Natural killer cell (primary cell): Measurements from ENCODE around the gene SAFB2. TPM values are rescaled to one million over a fixed set of nuclear protein-coding genes. Genes with fewer than 3 reads are reported as not detected.
A peak's percentile ranks its signal among the peaks of the same experiment; 100 is the strongest.

Source experiments
- ATAC-seq, 3 donors: fragments of 150-1000 bp in 2 of 3; fragments of 200-7000 bp in 1 of 3; cut with Tn5 transposase; 1 replicate in 1 of 3; 2 replicates in 2 of 3; pipeline ENCODE4 v1.10.0; 2021; ENCODE audit warnings: mild to moderate bottlenecking in 2 of 3, moderate library complexity in 2 of 3
- DNase-seq, 2 donors: peaks; one replicate each; pipeline versions ENCODE4 v3.0.0 to v3.0.0-alpha.2; 2013 to 2021; ENCODE audit warnings: mixed read lengths in 1 of 2
- H3K27ac ChIP-seq: one replicate; pipeline ENCODE4 v1.5.1; 2013; ENCODE audit warnings: mild to moderate bottlenecking, low read length
- H3K27me3 ChIP-seq: one replicate; pipeline ENCODE4 v1.6.1; 2013; ENCODE audit warnings: low read length; ENCODE audit not compliant: control insufficient read depth, insufficient read depth
- H3K36me3 ChIP-seq: one replicate; pipeline ENCODE4 v1.6.1; 2013; ENCODE audit warnings: low read length; ENCODE audit not compliant: control insufficient read depth, insufficient read depth
- H3K4me1 ChIP-seq: one replicate; pipeline ENCODE4 v1.6.1; 2013; ENCODE audit warnings: low read length; ENCODE audit not compliant: control insufficient read depth, insufficient read depth
- H3K4me3 ChIP-seq: one replicate; pipeline ENCODE4 v1.5.1; 2013; ENCODE audit warnings: low read length
- H3K9me3 ChIP-seq: one replicate; pipeline ENCODE4 v1.6.1; 2013; ENCODE audit warnings: low read length; ENCODE audit not compliant: control insufficient read depth, insufficient read depth
- H3K27ac Mint-ChIP-seq, 2 donors: one replicate each; pipeline ENCODE4 v1.8.0; 2022; ENCODE audit warnings: mild to moderate bottlenecking in 2 of 2, mixed read lengths in 2 of 2, moderate library complexity in 1 of 2
- H3K27me3 Mint-ChIP-seq, 2 donors: one replicate each; pipeline ENCODE4 v1.8.0; 2022; ENCODE audit warnings: low read depth in 2 of 2, mixed read lengths in 2 of 2
- H3K36me3 Mint-ChIP-seq: one replicate; pipeline ENCODE4 v1.8.0; 2022; ENCODE audit warnings: mixed read lengths
- H3K4me1 Mint-ChIP-seq, 2 donors: one replicate each; pipeline ENCODE4 v1.8.0; 2022; ENCODE audit warnings: mixed read lengths in 2 of 2
- H3K4me3 Mint-ChIP-seq: one replicate; pipeline ENCODE4 v1.8.0; 2022; ENCODE audit warnings: mild to moderate bottlenecking, moderate library complexity, mixed read lengths
- H3K9me3 Mint-ChIP-seq, 2 donors: one replicate each; pipeline ENCODE4 v1.8.0; 2022; ENCODE audit warnings: mixed read lengths in 2 of 2
- WGBS: methylation state at CpG from one replicate; pipeline ENCODE4 v1.1.7; 2013; ENCODE audit warnings: missing lambda C conversion rate; ENCODE audit not compliant: insufficient coverage; 5-methylcytosine and 5-hydroxymethylcytosine counted together
- intact Hi-C: fragments of 100-400 bp; cut with micrococcal nuclease; formaldehyde crosslinking; loops from one replicate; pipeline ENCODE4 v1.14.2; 2022
- total RNA-seq, 4 donors: library from RNA; stranded (reverse); fragments of 120-200 nt in 1 of 4; gene quantifications; one replicate each; pipeline versions ENCODE4 v1.2.3 to v1.2.4, GENCODE V29; 2013 to 2022
- TF ChIP-seq, protein P1 (sequence below): fragments of 200-600 bp; IDR thresholded peaks from one replicate; pipeline ENCODE4 v1.8.0; 2022; ENCODE audit warnings: antibody characterized with exemption

Gene SAFB2
- total RNA-seq, 3 donors from 2014 or later (not counting 1 experiment from before 2014, with no cell fraction given) = 232 to 264 (median 258) TPM

DNA sequence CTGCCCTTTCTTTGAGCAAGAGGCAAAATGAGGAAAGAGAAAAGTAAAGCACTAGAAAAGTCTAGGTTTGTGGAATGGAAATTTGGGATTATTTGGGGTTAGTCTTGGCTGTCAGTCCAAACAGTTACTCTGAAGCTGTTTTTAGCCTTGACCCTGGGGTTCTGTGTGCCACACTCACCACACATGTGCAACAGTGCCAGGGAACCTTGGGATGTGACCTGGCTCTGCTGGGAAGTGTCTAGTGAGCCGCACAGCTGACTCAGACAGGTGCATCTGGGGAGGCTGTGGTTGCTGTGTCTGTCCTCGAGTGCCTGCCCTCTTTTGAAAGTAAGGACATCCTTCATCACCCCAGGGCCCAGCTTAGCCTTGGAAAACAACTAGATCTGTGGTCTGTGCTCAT is 41.9 kb upstream of the SAFB2 start:
- Mint-ChIP-seq H3K36me3 (peaks cover 10% of the 10 kb centered on the region), H3K9me3 (no peaks in the 10 kb centered on the region), H3K27ac (peak overlapping the region in 1 of 2 donors; percentile 29), H3K4me3 (no peak overlapping the region), H3K4me1 (no peaks in the 10 kb centered on the region), H3K27me3 (no peaks in the 10 kb centered on the region)
- Histone ChIP-seq H3K36me3 (peaks cover 88% of the 10 kb centered on the region), H3K4me1 (no peaks in the 10 kb centered on the region), H3K4me3 (no peak overlapping the region), H3K27me3 (no peaks in the 10 kb centered on the region), H3K9me3 (no peaks in the 10 kb centered on the region), H3K27ac (no peak overlapping the region)
- WGBS = 94% methylated on average over 2 of the region's 2 CpGs
- no peak for ATAC-seq
- intact Hi-C loops = no loop called here
- TF ChIP-seq, protein P1, sequence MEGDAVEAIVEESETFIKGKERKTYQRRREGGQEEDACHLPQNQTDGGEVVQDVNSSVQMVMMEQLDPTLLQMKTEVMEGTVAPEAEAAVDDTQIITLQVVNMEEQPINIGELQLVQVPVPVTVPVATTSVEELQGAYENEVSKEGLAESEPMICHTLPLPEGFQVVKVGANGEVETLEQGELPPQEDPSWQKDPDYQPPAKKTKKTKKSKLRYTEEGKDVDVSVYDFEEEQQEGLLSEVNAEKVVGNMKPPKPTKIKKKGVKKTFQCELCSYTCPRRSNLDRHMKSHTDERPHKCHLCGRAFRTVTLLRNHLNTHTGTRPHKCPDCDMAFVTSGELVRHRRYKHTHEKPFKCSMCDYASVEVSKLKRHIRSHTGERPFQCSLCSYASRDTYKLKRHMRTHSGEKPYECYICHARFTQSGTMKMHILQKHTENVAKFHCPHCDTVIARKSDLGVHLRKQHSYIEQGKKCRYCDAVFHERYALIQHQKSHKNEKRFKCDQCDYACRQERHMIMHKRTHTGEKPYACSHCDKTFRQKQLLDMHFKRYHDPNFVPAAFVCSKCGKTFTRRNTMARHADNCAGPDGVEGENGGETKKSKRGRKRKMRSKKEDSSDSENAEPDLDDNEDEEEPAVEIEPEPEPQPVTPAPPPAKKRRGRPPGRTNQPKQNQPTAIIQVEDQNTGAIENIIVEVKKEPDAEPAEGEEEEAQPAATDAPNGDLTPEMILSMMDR = no peak
- DNase-seq = no peak

DNA sequence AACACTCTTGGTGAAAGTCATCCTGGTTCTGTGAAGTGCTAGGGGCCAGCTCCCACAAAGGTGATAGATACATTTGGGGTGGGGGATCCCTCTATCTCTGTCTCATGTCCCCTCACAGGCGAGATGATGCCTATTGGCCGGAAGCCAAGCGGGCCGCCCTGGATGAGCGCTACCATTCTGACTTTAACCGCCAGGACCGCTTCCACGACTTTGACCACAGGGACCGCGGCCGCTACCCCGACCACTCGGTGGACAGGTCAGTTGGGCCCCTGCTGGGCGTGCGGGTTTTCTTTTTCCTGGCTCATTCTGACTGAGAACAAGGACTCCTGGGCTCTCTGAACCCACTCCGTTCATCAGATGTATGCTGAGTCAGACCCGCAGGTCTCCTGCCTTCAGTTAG is 41.3 kb upstream of the SAFB2 start:
- no peak overlapping the region for H3K27ac Mint-ChIP-seq
- H3K36me3 Mint-ChIP-seq = peaks cover 10% of the 10 kb centered on the region
- no peak for DNase-seq
- TF ChIP-seq, protein P1 = no peak
- peaks cover 87% of the 10 kb centered on the region for H3K36me3 ChIP-seq
- no peaks in the 10 kb centered on the region for H3K9me3 ChIP-seq
- H3K27ac ChIP-seq = no peak overlapping the region
- H3K27me3 Mint-ChIP-seq = no peaks in the 10 kb centered on the region
- WGBS = 96% methylated on average over 17 of the region's 17 CpGs
- H3K4me1 ChIP-seq = no peaks in the 10 kb centered on the region
- H3K9me3 Mint-ChIP-seq = no peaks in the 10 kb centered on the region
- H3K27me3 ChIP-seq = no peaks in the 10 kb centered on the region
- H3K4me1 Mint-ChIP-seq = no peaks in the 10 kb centered on the region
- H3K4me3 Mint-ChIP-seq = no peak overlapping the region
- intact Hi-C loops = no loop called here
- no peak overlapping the region for H3K4me3 ChIP-seq
- no peak for ATAC-seq

DNA sequence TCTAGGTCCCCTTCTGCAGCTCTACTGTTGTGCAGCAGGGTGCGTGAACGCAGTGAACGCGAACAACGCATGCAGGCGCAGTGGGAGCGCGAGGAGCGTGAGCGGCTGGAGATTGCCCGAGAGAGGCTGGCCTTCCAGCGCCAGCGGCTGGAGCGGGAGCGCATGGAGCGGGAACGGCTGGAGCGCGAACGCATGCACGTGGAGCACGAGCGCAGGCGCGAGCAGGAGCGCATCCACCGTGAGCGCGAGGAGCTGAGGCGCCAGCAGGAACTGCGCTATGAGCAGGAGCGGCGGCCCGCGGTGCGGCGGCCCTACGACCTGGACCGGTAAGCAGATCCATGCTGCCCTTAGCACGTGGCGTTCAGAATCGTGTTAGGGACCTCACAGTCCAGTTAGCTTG is 38.9 kb upstream of the SAFB2 start:
- Histone ChIP-seq H3K36me3 (peaks cover 84% of the 10 kb centered on the region), H3K4me1 (no peaks in the 10 kb centered on the region), H3K27me3 (no peaks in the 10 kb centered on the region), H3K9me3 (no peaks in the 10 kb centered on the region), H3K27ac (no peak overlapping the region), H3K4me3 (no peak overlapping the region)
- Mint-ChIP-seq H3K36me3 (peaks cover 18% of the 10 kb centered on the region), H3K27ac (peak overlapping the region in 1 of 2 donors; percentile 18), H3K4me3 (no peak overlapping the region), H3K4me1 (no peaks in the 10 kb centered on the region), H3K9me3 (no peaks in the 10 kb centered on the region), H3K27me3 (no peaks in the 10 kb centered on the region)
- DNase-seq (no peak), ATAC-seq (peak in 1 of 3 donors; percentile 19)
- 98% methylated on average over 42 of the region's 42 CpGs for WGBS
- intact Hi-C loops = no loop called here
- TF ChIP-seq, protein P1 = no peak

DNA sequence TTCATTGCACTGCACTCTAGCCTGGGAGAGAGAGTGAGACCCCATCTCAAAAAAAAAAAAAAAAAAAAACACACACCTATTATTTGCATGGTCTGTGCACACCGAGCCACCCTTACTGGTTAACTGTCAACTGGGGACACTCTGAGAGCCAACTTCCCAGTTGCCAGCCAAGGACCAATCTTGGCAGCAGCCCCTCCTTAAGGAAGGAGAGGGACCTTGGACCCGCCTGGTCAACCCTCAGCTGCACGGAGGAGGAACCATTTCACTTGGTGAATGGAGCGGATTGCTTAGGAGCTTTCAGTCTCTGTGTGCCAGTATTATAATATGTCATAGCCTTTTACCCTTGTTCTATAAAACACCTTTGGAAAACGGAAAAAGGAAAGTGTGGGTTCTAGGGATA is 32.8 kb upstream of the SAFB2 start:
- H3K4me3 ChIP-seq = no peak overlapping the region
- no peaks in the 10 kb centered on the region for H3K4me1 ChIP-seq
- Mint-ChIP-seq H3K27ac (peak overlapping the region in 1 of 2 donors; percentile 4), H3K4me3 (no peak overlapping the region), H3K9me3 (no peaks in the 10 kb centered on the region), H3K36me3 (peaks cover 7% of the 10 kb centered on the region), H3K27me3 (no peaks in the 10 kb centered on the region), H3K4me1 (no peaks in the 10 kb centered on the region)
- H3K36me3 ChIP-seq = peaks cover 83% of the 10 kb centered on the region
- DNase-seq (no peak), ATAC-seq (no peak)
- intact Hi-C loops = no loop called here
- no peaks in the 10 kb centered on the region for H3K27me3 ChIP-seq
- TF ChIP-seq, protein P1 = no peak
- 97% methylated on average over 4 of the region's 5 CpGs for WGBS
- H3K27ac ChIP-seq = no peak overlapping the region
- no peaks in the 10 kb centered on the region for H3K9me3 ChIP-seq
